Measurements from ENCODE around the gene DBNDD1. TPM values are rescaled to one million over a fixed set of nuclear protein-coding genes. Genes with fewer than 3 reads are reported as not detected.

The DBNDD1 gene
- total and polyA plus RNA-seq, 10 of the 15 experiments (the other 5 are each of a cell fraction or from before 2014, with no cell fraction given), result 0.06 to 4.6 (median 0.55) TPM

Other genes with a start within 250 kb of the DBNDD1 start
- gene FANCA, start 202.8 kb downstream of the DBNDD1 start, total RNA-seq (2014; rRNA removed), result 46.8 and 57.7 TPM in 2 replicates
- 32.0 and 32.1 TPM in 2 replicates for gene FANCA, start 202.8 kb downstream of the DBNDD1 start, total RNA-seq (2014; rRNA removed; fragmentation: Illumina TruSeq; extraction: Trizol)
- gene FANCA, start 202.8 kb downstream of the DBNDD1 start, total RNA-seq (2021), result 64.3 and 84.5 TPM in 2 replicates
- 35.5 and 57.6 TPM in 2 replicates for gene FANCA, start 202.8 kb downstream of the DBNDD1 start, polyA plus RNA-seq (2011; rRNA removed)
- gene FANCA, start 202.8 kb downstream of the DBNDD1 start, polyA plus RNA-seq (2014; fragmentation: Illumina TruSeq; extraction: Trizol), result 30.6 and 54.3 TPM in 2 replicates
- gene FANCA, start 202.8 kb downstream of the DBNDD1 start, polyA plus RNA-seq (2014; fragmentation: Nextera tagmentation; extraction: Ambion mirVana), result 1 to 10 TPM; 4.7 to 6.9 TPM
- 79.6 and 95.9 TPM in 2 replicates for gene FANCA, start 202.8 kb downstream of the DBNDD1 start, polyA plus RNA-seq (2014; rRNA removed)
- gene FANCA, start 202.8 kb downstream of the DBNDD1 start, polyA plus RNA-seq (2016; fragmentation: Nextera tagmentation; extraction: Ambion mirVana), result 10 to 100 TPM; 50.4 to 53.4 TPM
- gene SPIRE2, start 191.0 kb downstream of the DBNDD1 start, total RNA-seq (2014; rRNA removed), result 0.05 and 0.23 TPM in 2 replicates
- 0.27 and 0.32 TPM in 2 replicates for gene SPIRE2, start 191.0 kb downstream of the DBNDD1 start, total RNA-seq (2014; rRNA removed; fragmentation: Illumina TruSeq; extraction: Trizol)
- gene SPIRE2, start 191.0 kb downstream of the DBNDD1 start, total RNA-seq (2021), result 0.35 and 0.64 TPM in 2 replicates
- gene SPIRE2, start 191.0 kb downstream of the DBNDD1 start, polyA plus RNA-seq (2011; rRNA removed), result 0.04 TPM in 1 of 2 replicates, not detected in the other
- 0.46 and 0.52 TPM in 2 replicates for gene SPIRE2, start 191.0 kb downstream of the DBNDD1 start, polyA plus RNA-seq (2014; fragmentation: Illumina TruSeq; extraction: Trizol)
- under 1 TPM; 0.03 to 0.18 TPM for gene SPIRE2, start 191.0 kb downstream of the DBNDD1 start, polyA plus RNA-seq (2014; fragmentation: Nextera tagmentation; extraction: Ambion mirVana)
- gene SPIRE2, start 191.0 kb downstream of the DBNDD1 start, polyA plus RNA-seq (2014; rRNA removed), result 0.05 and 0.28 TPM in 2 replicates
- gene SPIRE2, start 191.0 kb downstream of the DBNDD1 start, polyA plus RNA-seq (2016; fragmentation: Nextera tagmentation; extraction: Ambion mirVana), result under 1 TPM in 1 of 2 experiments, not detected in 1; 0.56 TPM
- gene TCF25, start 145.9 kb downstream of the DBNDD1 start, total RNA-seq (2014; rRNA removed), result 92.1 and 102 TPM in 2 replicates
- gene TCF25, start 145.9 kb downstream of the DBNDD1 start, total RNA-seq (2014; rRNA removed; fragmentation: Illumina TruSeq; extraction: Trizol), result 47.1 and 52.7 TPM in 2 replicates
- gene TCF25, start 145.9 kb downstream of the DBNDD1 start, total RNA-seq (2021), result 110 and 130 TPM in 2 replicates
- 70.2 and 87.7 TPM in 2 replicates for gene TCF25, start 145.9 kb downstream of the DBNDD1 start, polyA plus RNA-seq (2011; rRNA removed)
- 42.7 and 82.1 TPM in 2 replicates for gene TCF25, start 145.9 kb downstream of the DBNDD1 start, polyA plus RNA-seq (2014; fragmentation: Illumina TruSeq; extraction: Trizol)
- gene TCF25, start 145.9 kb downstream of the DBNDD1 start, polyA plus RNA-seq (2014; fragmentation: Nextera tagmentation; extraction: Ambion mirVana), result 10 to 100 TPM in 1 of 2 experiments, 1 to 10 TPM in 1; 8.4 to 22.5 TPM
- gene TCF25, start 145.9 kb downstream of the DBNDD1 start, polyA plus RNA-seq (2014; rRNA removed), result 119 and 124 TPM in 2 replicates
- gene TCF25, start 145.9 kb downstream of the DBNDD1 start, polyA plus RNA-seq (2016; fragmentation: Nextera tagmentation; extraction: Ambion mirVana), result 10 to 100 TPM; 91.1 to 96.6 TPM
- 0.60 and 0.62 TPM in 2 replicates for gene MC1R, start 100.6 kb downstream of the DBNDD1 start, total RNA-seq (2014; rRNA removed)
- gene MC1R, start 100.6 kb downstream of the DBNDD1 start, total RNA-seq (2014; rRNA removed; fragmentation: Illumina TruSeq; extraction: Trizol), result 0.28 and 0.40 TPM in 2 replicates
- gene MC1R, start 100.6 kb downstream of the DBNDD1 start, total RNA-seq (2021), result 0.72 and 1.3 TPM in 2 replicates
- gene MC1R, start 100.6 kb downstream of the DBNDD1 start, polyA plus RNA-seq (2011; rRNA removed), result 0.68 and 1.0 TPM in 2 replicates
- 0.50 TPM in 1 of 2 replicates, not detected in the other for gene MC1R, start 100.6 kb downstream of the DBNDD1 start, polyA plus RNA-seq (2014; fragmentation: Illumina TruSeq; extraction: Trizol)
- under 1 TPM; 0.06 to 0.07 TPM for gene MC1R, start 100.6 kb downstream of the DBNDD1 start, polyA plus RNA-seq (2014; fragmentation: Nextera tagmentation; extraction: Ambion mirVana)
- 1.8 and 2.3 TPM in 2 replicates for gene MC1R, start 100.6 kb downstream of the DBNDD1 start, polyA plus RNA-seq (2014; rRNA removed)
- gene MC1R, start 100.6 kb downstream of the DBNDD1 start, polyA plus RNA-seq (2016; fragmentation: Nextera tagmentation; extraction: Ambion mirVana), result under 1 TPM; 0.18 to 0.40 TPM
- 1.3 and 1.6 TPM in 2 replicates for gene TUBB3, start 96.1 kb downstream of the DBNDD1 start, total RNA-seq (2014; rRNA removed)
- 0.49 and 0.69 TPM in 2 replicates for gene TUBB3, start 96.1 kb downstream of the DBNDD1 start, total RNA-seq (2014; rRNA removed; fragmentation: Illumina TruSeq; extraction: Trizol)
- gene TUBB3, start 96.1 kb downstream of the DBNDD1 start, total RNA-seq (2021), result 1.6 and 2.3 TPM in 2 replicates
- 0.19 and 0.58 TPM in 2 replicates for gene TUBB3, start 96.1 kb downstream of the DBNDD1 start, polyA plus RNA-seq (2011; rRNA removed)
- gene TUBB3, start 96.1 kb downstream of the DBNDD1 start, polyA plus RNA-seq (2014; fragmentation: Illumina TruSeq; extraction: Trizol), result 0.32 TPM in 1 of 2 replicates, not detected in the other
- gene TUBB3, start 96.1 kb downstream of the DBNDD1 start, polyA plus RNA-seq (2014; fragmentation: Nextera tagmentation; extraction: Ambion mirVana), result under 1 TPM in 1 of 2 experiments, not detected in 1; 0.09 TPM
- gene TUBB3, start 96.1 kb downstream of the DBNDD1 start, polyA plus RNA-seq (2014; rRNA removed), result 0.50 and 0.86 TPM in 2 replicates
- gene TUBB3, start 96.1 kb downstream of the DBNDD1 start, polyA plus RNA-seq (2016; fragmentation: Nextera tagmentation; extraction: Ambion mirVana), result 1 to 10 TPM; 1.3 to 2.5 TPM
- gene DEF8, start 70.7 kb downstream of the DBNDD1 start, total RNA-seq (2014; rRNA removed), result 88.3 and 98.2 TPM in 2 replicates
- 35.3 and 38.6 TPM in 2 replicates for gene DEF8, start 70.7 kb downstream of the DBNDD1 start, total RNA-seq (2014; rRNA removed; fragmentation: Illumina TruSeq; extraction: Trizol)
- 63.8 and 72.1 TPM in 2 replicates for gene DEF8, start 70.7 kb downstream of the DBNDD1 start, total RNA-seq (2021)
- 14.4 and 27.9 TPM in 2 replicates for gene DEF8, start 70.7 kb downstream of the DBNDD1 start, polyA plus RNA-seq (2011; rRNA removed)
- 13.5 and 28.8 TPM in 2 replicates for gene DEF8, start 70.7 kb downstream of the DBNDD1 start, polyA plus RNA-seq (2014; fragmentation: Illumina TruSeq; extraction: Trizol)
- 10 to 100 TPM; 17.0 to 33.5 TPM for gene DEF8, start 70.7 kb downstream of the DBNDD1 start, polyA plus RNA-seq (2014; fragmentation: Nextera tagmentation; extraction: Ambion mirVana)
- 80.6 and 124 TPM in 2 replicates for gene DEF8, start 70.7 kb downstream of the DBNDD1 start, polyA plus RNA-seq (2014; rRNA removed)
- 10 to 100 TPM; 63.2 to 64.1 TPM for gene DEF8, start 70.7 kb downstream of the DBNDD1 start, polyA plus RNA-seq (2016; fragmentation: Nextera tagmentation; extraction: Ambion mirVana)
- not detected in 2 replicates for gene PRDM7, start 57.9 kb upstream of the DBNDD1 start, total RNA-seq (2014; rRNA removed)
- not detected in 2 replicates for gene PRDM7, start 57.9 kb upstream of the DBNDD1 start, total RNA-seq (2014; rRNA removed; fragmentation: Illumina TruSeq; extraction: Trizol)
- not detected in 2 replicates for gene PRDM7, start 57.9 kb upstream of the DBNDD1 start, total RNA-seq (2021)
- not detected in 2 replicates for gene PRDM7, start 57.9 kb upstream of the DBNDD1 start, polyA plus RNA-seq (2011; rRNA removed)
- gene PRDM7, start 57.9 kb upstream of the DBNDD1 start, polyA plus RNA-seq (2014; fragmentation: Illumina TruSeq; extraction: Trizol), result not detected in 2 replicates
- gene PRDM7, start 57.9 kb upstream of the DBNDD1 start, polyA plus RNA-seq (2014; fragmentation: Nextera tagmentation; extraction: Ambion mirVana), result not detected
- gene PRDM7, start 57.9 kb upstream of the DBNDD1 start, polyA plus RNA-seq (2014; rRNA removed), result not detected in 2 replicates
- not detected for gene PRDM7, start 57.9 kb upstream of the DBNDD1 start, polyA plus RNA-seq (2016; fragmentation: Nextera tagmentation; extraction: Ambion mirVana)